HCT116 (cell line): ENCODE results near the gene WDR90.

ENCODE experiments used
- EZH2 ChIP-seq: fragments of 200-600 bp; sonication (generic); IDR thresholded peaks from 2 replicates; pipeline ENCODE4 v1.6.1; 2017; ENCODE audit warnings: antibody characterized with exemption, mixed run types
- SIN3A ChIP-seq: IDR thresholded peaks from 2 replicates; pipeline ENCODE4 v1.6.1; 2012; ENCODE audit warnings: low read depth
- YY1 ChIP-seq: IDR thresholded peaks from 2 replicates; pipeline ENCODE4 v1.6.1; 2011; ENCODE audit warnings: low read length, low read depth, moderate library complexity, mild to moderate bottlenecking; ENCODE audit not compliant: insufficient replicate concordance; ENCODE audit errors: extremely low read depth

DNA sequence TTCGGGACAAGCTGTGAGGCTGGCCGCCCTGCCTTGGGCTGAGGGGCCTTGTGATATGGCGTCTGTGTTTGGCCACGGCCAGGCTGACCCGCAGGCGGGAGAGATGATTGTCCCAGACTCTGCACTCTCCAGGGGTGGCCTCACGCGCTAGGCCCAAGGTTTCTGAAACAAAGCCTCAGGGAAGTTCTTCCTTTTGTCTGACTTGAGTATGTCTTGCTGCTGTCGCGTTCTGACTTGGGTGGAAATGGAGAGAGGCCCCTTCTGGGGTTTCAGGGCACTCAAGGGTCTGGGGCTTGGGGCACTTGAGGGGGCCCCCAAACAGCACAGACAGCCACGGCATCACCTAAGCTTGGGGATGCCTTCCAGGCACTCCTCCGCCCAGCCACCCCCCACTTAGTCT lies 61.9 kb downstream of the WDR90 start:
- TF ChIP-seq YY1 = no peak
- no peak for TF ChIP-seq EZH2
- no peak for TF ChIP-seq SIN3A
